HCT116 (cell line): ENCODE data around the gene THSD7B. TPM values are rescaled to one million over a fixed set of nuclear protein-coding genes. Genes with fewer than 3 reads are reported as not detected.

Source experiments
- ATAC-seq: fragments of 200-7000 bp; cut with Tn5 transposase; 2 replicates; pipeline ENCODE4 v1.9.1; 2020; ENCODE audit warnings: mild to moderate bottlenecking, moderate library complexity
- BruUV-seq: library from RNA; stranded (reverse); fragments of 400-500 nt; replicated peaks from 2 replicates; lab custom pipeline; 2021; lab: Mats Ljungman, UMichigan
- CTCF ChIA-PET: fragments of 300-600 bp; sonication (Branson Sonifier 250); formaldehyde crosslinking; loops from one replicate; lab custom pipeline; 2021; ENCODE audit warnings: antibody characterized with exemption; lab: Charles Lee
- POLR2A ChIA-PET: fragments of 300-600, 350-600 bp; sonication (Branson Sonifier 250); formaldehyde crosslinking; loops from one replicate; lab custom pipeline; 2021; ENCODE audit warnings: antibody characterized with exemption; lab: Charles Lee
- RAD21 ChIA-PET, 2 experiments: fragments of 300-600 bp; sonication (Branson Sonifier 250); formaldehyde crosslinking; loops; one replicate each; lab custom pipeline; 2023; ENCODE audit warnings: low total read pairs in 2 of 2; ENCODE audit not compliant: uncharacterized antibody in 2 of 2, unreplicated experiment in 2 of 2, low non-redundant PET in 1 of 2; lab: Charles Lee
- DNase-seq: peaks from one replicate; pipeline ENCODE4 v3.0.0-alpha.2; 2010; ENCODE audit warnings: low read depth, low spot score
- H2AFZ ChIP-seq: fragments of 200-600 bp; shearing (Covaris generic), sonication (generic); 2 replicates; pipeline ENCODE4 v1.6.1; 2017; ENCODE audit warnings: low read depth, mixed run types, mixed read lengths, antibody characterized with exemption, low read length; ENCODE audit not compliant: poor library complexity, severe bottlenecking
- H3K27ac ChIP-seq: 2 replicates; pipeline ENCODE4 v1.5.1; 2012; ENCODE audit warnings: low read depth, low read length
- H3K27me3 ChIP-seq: fragments of 200-600 bp; sonication (generic); 2 replicates; pipeline ENCODE4 v1.6.1; 2016; ENCODE audit warnings: mixed run types, low read length, mixed read lengths; ENCODE audit not compliant: insufficient read depth
- H3K36me3 ChIP-seq, 2 experiments: fragments of 200-500 bp in 1 of 2; fragments of 200-600 bp in 1 of 2; sonication (Bioruptor generic) in 1 of 2; sonication (generic) in 1 of 2; 2 replicates each; pipeline versions ENCODE4 v1.5.1 to v1.6.1; 2014 to 2016; ENCODE audit warnings: low read length in 2 of 2, inconsistent platforms in 1 of 2, mixed read lengths in 1 of 2, mixed run types in 1 of 2; ENCODE audit not compliant: insufficient read depth in 2 of 2, control insufficient read depth in 1 of 2
- H3K4me1 ChIP-seq, 2 experiments: fragments of 200-600 bp in 1 of 2; sonication (generic) in 1 of 2; 2 replicates each; pipeline versions ENCODE4 v1.5.1 to v1.6.1; 2012 to 2017; ENCODE audit warnings: low read length in 2 of 2, inconsistent platforms in 1 of 2, mild to moderate bottlenecking in 1 of 2, mixed read lengths in 1 of 2, mixed run types in 1 of 2, moderate library complexity in 1 of 2; ENCODE audit not compliant: insufficient read depth in 2 of 2, control insufficient read depth in 1 of 2
- H3K4me2 ChIP-seq: fragments of 200-600 bp; sonication (generic); 2 replicates; pipeline ENCODE4 v1.6.1; 2017; ENCODE audit warnings: mixed run types, low read length, mixed read lengths
- H3K4me3 ChIP-seq, 2 experiments: fragments of 200-600 bp in 1 of 2; sonication (generic) in 1 of 2; replicated peaks in 1 of 2; 2 replicates each; pipeline ENCODE4 v1.5.1; 2011 to 2016; ENCODE audit warnings: low read length in 2 of 2, control low read depth in 1 of 2, low read depth in 1 of 2, mild to moderate bottlenecking in 1 of 2, mixed read lengths in 1 of 2, mixed run types in 1 of 2
- H3K79me2 ChIP-seq: fragments of 200-600 bp; sonication (generic); 2 replicates; pipeline ENCODE4 v1.6.1; 2017; ENCODE audit warnings: mild to moderate bottlenecking, mixed run types, low read length, moderate library complexity, mixed read lengths; ENCODE audit not compliant: insufficient read depth
- H3K9ac ChIP-seq: fragments of 200-600 bp; sonication (generic); 2 replicates; pipeline ENCODE4 v1.6.1; 2016; ENCODE audit warnings: low read length, mixed read lengths
- H3K9me2 ChIP-seq: fragments of 200-600 bp; sonication (generic), shearing (Covaris generic); 2 replicates; pipeline ENCODE4 v1.6.1; 2017; ENCODE audit warnings: mixed run types, mild to moderate bottlenecking, moderate library complexity; ENCODE audit not compliant: insufficient read depth
- H3K9me3 ChIP-seq, 2 experiments: fragments of 200-500 bp in 1 of 2; fragments of 200-600 bp in 1 of 2; sonication (Bioruptor generic) in 1 of 2; sonication (generic) in 1 of 2; 2 replicates each; pipeline ENCODE4 v1.6.1; 2014 to 2017; ENCODE audit warnings: low read length in 2 of 2, mixed read lengths in 2 of 2, inconsistent platforms in 1 of 2, low read depth in 1 of 2, mild to moderate bottlenecking in 1 of 2, mixed run types in 1 of 2, moderate library complexity in 1 of 2; ENCODE audit not compliant: control insufficient read depth in 1 of 2, insufficient read depth in 1 of 2
- H4K20me1 ChIP-seq: fragments of 200-600 bp; sonication (generic), shearing (Covaris generic); 2 replicates; pipeline ENCODE4 v1.6.1; 2017; ENCODE audit warnings: mixed run types, mild to moderate bottlenecking, moderate library complexity; ENCODE audit not compliant: insufficient read depth
- ATF3 ChIP-seq: IDR thresholded peaks from 2 replicates; pipeline ENCODE4 v1.6.1; 2012
- CBX3 ChIP-seq: IDR thresholded peaks from 2 replicates; pipeline ENCODE4 v1.6.1; 2012; ENCODE audit warnings: low read depth
- CEBPB ChIP-seq: IDR thresholded peaks from 2 replicates; pipeline ENCODE4 v1.6.1; 2012; ENCODE audit warnings: low read depth
- CTCF ChIP-seq, 3 experiments: fragments of 200-600 bp in 1 of 3; sonication (generic) in 1 of 3; IDR thresholded peaks in 2 of 3; conservative IDR thresholded peaks in 1 of 3; 2 replicates each; pipeline ENCODE4 v1.5.1; 2012 to 2017; ENCODE audit warnings: low read depth in 2 of 3, low read length in 2 of 3, antibody characterized with exemption in 1 of 3, borderline replicate concordance in 1 of 3, control low read depth in 1 of 3, mild to moderate bottlenecking in 1 of 3, mixed read lengths in 1 of 3, mixed run types in 1 of 3, moderate library complexity in 1 of 3; ENCODE audit not compliant: insufficient read depth in 1 of 3
- EGR1 ChIP-seq: IDR thresholded peaks from 2 replicates; pipeline ENCODE4 v1.6.1; 2012; ENCODE audit warnings: low read depth
- FOSL1 ChIP-seq: IDR thresholded peaks from 2 replicates; pipeline ENCODE4 v1.6.1; 2012; ENCODE audit warnings: low read depth
- RAD21 ChIP-seq: IDR thresholded peaks from 2 replicates; pipeline ENCODE4 v1.6.1; 2012; ENCODE audit warnings: low read depth, mild to moderate bottlenecking
- REST ChIP-seq: IDR thresholded peaks from 2 replicates; pipeline ENCODE4 v1.6.1; 2012; ENCODE audit warnings: low read depth
- SP1 ChIP-seq: IDR thresholded peaks from 2 replicates; pipeline ENCODE4 v1.6.1; 2012; ENCODE audit warnings: low read depth
- ZBTB33 ChIP-seq: IDR thresholded peaks from 2 replicates; pipeline ENCODE4 v1.6.1; 2011; ENCODE audit warnings: mild to moderate bottlenecking, low read length, moderate library complexity; ENCODE audit not compliant: insufficient replicate concordance; ENCODE audit errors: extremely low read depth
- intact Hi-C: fragments of 100-400 bp; cut with micrococcal nuclease; formaldehyde crosslinking; loops from 2 replicates; pipeline ENCODE4 v1.10.0; 2022
- total RNA-seq: library from RNA; stranded (reverse); gene quantifications from one replicate; pipeline ENCODE4 v1.2.1, GENCODE V29; 2021; ENCODE audit not compliant: unreplicated experiment

Gene THSD7B
- total RNA-seq, 1 experiment from 2014 or later, result not detected

- Histone ChIP-seq H3K27me3 (no peaks in the 10 kb centered on the region), H3K27ac (no peak overlapping the region), H4K20me1 (no peaks in the 10 kb centered on the region), H3K9me3 (peaks cover 0 to 7% of the 10 kb centered on the region in 2 experiments; a peak in 2 of 4 replicates), H3K79me2 (no peaks in the 10 kb centered on the region), H3K9me2 (no peaks in the 10 kb centered on the region), H3K4me2 (no peak overlapping the region)
- RAD21 ChIA-PET, result no interaction called here
- CTCF ChIA-PET, result no interaction called here
- intact Hi-C loops, result no loop called here
- DNase-seq, result no peak
- TF ChIP-seq ZBTB33 (no peak), REST (no peak), RAD21 (no peak), ATF3 (no peak), SP1 (no peak), CBX3 (no peak), CEBPB (no peak), EGR1 (no peak), CTCF (IDR thresholded peaks at IDR 0.05 in 2 of 3, conservative IDR thresholded peaks at IDR 0.05 in 1 of 3; ENCODE audit: borderline replicate concordance in 1 of 3, insufficient read depth in 1 of 3, low read depth in 2 of 3, low read length in 2 of 3) (no peak), FOSL1 (no peak)
- TF ChIP-seq, all 23 proteins: peak for 0
- POLR2A ChIA-PET, result no interaction called here
- no TSS peak for BruUV-seq
- ATAC-seq, result no peak
- Histone ChIP-seq H2AFZ (no peak overlapping the region), H3K4me1 (no peaks in the 10 kb centered on the region), H3K9ac (no peak overlapping the region), H3K36me3 (no peaks in the 10 kb centered on the region), H3K4me3 (no peak overlapping the region)
These were observed 414.2 kb downstream of the THSD7B start for GRCh38 chr2:137179542-137179941.
